GM18498 (cell line): ENCODE data around the gene OSBPL5.

Experiments
- ATAC-seq: cut with Tn5 transposase; IDR thresholded peaks from one replicate; pipeline ENCODE4 v1.9.1; 2021; ENCODE audit warnings: mild to moderate bottlenecking, moderate library complexity; ENCODE audit not compliant: unreplicated experiment

OSBPL5 gene

GRCh38 chr11:3137486-3138177 is 27.5 kb downstream of the OSBPL5 start:
- ATAC-seq: no peak

DNA sequence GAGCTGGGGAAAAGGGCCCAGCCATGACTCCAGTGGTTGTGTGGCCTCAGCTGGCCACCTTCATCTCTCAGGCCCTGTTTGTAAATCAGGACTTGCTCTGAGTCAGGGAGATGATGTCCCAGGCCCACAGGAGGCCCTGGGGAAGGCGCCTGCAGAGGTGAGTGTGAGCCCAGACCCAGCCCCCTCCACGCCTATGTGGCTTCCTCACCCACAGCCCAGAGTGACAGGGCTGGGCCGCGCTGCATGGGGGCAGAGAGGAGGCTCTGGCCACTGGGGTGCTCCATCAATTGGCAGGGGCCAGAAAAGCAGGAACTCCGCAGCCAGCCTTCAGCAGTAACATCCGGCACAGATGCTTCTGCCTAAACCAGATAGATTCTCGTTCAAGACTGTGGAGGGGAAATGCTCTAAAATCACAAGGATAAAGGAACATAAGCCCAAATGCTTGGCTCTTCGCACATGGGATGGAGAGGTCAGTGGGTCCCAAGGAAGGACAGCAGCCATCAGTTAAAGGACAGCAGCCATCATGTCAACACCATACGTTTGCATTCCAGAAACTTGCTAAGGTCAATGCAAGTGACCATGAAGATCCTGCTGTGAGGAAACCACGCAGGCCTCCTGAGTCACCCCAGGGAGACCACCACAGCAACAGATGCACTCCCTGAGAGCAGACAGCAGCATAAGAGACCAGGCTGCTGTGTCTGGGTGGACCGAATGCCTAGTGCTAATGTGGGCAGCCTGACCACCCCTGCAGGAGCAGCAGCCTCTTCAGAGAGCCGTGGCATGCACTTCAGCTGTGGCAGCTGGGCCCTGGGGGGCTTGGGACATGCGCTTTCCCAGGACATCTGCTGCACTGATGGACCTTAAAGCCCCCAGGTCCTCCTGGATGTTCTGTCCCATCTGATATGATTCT is 28.3 kb downstream of the OSBPL5 start:
- ATAC-seq: no peak

DNA sequence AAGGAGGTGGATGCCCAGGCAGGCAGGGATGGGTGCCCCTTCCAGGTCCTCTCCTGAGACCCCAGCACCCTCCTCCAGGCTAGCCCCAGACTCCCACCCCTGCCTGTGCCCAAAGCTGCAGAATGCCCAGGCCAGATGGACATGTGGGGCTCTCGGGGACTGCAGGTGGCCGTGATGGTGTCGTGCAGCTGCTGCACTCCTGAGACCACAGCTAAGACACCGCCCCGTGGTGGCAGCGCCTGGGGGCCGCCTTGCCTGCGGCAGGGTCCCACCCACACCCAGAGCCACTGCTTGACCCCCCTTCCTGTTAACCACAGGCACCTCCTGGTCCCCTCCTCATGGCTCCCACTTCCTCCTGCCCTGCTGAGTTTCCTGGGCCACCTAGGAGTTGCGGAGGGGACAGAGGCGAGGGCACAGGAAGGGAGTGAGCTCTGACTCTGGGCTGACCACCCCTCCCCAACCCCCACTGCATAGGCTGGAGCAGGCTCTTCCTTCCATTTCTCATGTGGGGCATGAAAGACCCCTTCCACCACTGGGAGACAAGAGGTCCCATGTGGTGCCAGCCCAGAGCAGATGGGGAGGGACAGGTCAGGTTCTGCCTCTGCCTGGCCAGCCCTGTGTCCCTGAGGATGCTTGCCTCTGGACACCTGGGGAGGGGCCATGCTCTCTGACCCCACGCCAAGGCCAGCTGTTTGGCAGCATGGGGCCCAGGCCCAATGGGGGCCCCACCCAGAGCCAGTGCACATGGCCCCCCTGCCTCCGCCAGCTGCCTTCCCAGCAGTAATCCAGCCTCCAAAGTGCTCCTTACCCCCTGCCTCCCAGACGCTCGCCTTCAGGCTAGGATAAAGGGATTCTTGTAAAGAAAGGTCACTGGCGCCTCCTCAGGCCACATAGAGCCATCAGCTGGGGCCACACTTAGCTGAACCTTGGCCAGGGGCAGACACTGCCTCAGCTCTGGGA is 29.3 kb downstream of the OSBPL5 start:
- no peak for ATAC-seq

- no peak for ATAC-seq
Observed at GRCh38 chr11:3134651-3135480, 30.2 kb downstream of the OSBPL5 start.

DNA sequence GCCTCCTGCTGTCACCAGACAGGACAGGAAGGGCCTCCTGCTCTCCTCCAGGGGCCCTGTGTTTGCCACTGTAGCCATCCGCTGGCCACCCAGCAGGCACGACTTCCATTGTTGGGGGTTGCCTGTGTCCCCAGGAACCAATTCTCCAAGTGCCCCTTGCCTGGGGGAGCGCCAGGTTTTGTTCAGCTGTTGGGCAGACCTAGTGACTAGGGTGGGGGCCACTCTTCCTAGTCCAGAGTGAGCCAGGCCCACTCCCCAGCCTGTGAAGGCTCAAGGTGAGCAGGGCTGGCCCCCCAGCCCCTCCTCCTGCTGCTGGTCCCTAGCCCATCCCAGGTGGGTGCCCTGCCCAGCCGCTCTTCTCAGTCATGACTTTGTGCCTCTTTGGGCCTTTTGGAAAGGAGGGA is 30.9 kb downstream of the OSBPL5 start:
- no peak for ATAC-seq

- no peak for ATAC-seq
Observed at GRCh38 chr11:3133261-3134217, 31.6 kb downstream of the OSBPL5 start.

- ATAC-seq: no peak
Observed at GRCh38 chr11:3132831-3133260, 32.3 kb downstream of the OSBPL5 start.

GRCh38 chr11:3132271-3132781 is 32.8 kb downstream of the OSBPL5 start:
- no peak for ATAC-seq

DNA sequence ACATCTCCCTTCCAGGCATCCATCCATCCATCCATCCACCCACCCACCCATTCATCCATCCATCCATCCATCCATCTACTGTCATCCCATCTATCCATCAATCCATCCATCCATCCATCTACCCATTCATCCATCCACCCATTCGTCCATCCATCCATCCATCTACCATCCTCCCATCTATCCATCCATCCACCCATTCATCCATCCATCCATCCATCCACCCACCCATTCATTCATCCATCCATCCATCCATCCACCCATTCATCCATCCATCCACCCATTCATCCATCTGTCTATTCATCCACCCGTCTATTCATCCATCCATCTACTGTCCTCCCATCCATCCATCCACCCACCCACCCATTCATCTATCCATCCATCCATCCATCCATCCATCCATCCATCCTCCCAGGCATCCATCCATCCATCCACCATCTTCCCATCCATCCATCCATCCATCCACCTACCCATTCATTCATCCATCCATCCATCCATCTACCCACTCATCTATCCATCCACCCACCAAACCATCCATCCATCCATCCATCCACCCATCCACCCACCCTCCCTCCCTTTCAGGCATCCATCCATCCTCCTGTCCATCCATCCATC is 33.7 kb downstream of the OSBPL5 start:
- no peak for ATAC-seq

- ATAC-seq: no peak
Observed at GRCh38 chr11:3130269-3131071, 34.6 kb downstream of the OSBPL5 start.

- ATAC-seq: no peak
Observed at GRCh38 chr11:3129591-3130268, 35.4 kb downstream of the OSBPL5 start.

DNA sequence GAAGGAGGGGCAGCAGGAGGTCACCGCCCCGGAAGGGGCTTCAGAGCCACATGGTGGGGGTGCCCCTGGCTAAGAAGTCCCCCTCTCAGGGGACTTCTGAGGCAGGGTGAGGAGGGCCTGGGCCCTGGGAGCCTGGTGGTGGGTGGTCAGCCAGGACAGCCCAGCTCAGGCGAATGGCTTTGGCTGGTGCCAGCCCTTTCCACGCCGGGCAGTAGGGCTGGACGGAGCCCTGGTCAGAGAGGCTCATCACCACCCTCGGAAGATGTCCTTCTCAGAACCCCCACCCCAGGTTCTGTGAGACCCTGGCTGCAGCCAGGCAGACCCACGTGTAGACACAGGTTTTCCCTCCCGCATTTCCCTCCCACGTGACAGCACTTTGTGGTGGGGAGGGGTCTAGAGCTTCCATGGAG is 35.9 kb downstream of the OSBPL5 start:
- no peak for ATAC-seq

DNA sequence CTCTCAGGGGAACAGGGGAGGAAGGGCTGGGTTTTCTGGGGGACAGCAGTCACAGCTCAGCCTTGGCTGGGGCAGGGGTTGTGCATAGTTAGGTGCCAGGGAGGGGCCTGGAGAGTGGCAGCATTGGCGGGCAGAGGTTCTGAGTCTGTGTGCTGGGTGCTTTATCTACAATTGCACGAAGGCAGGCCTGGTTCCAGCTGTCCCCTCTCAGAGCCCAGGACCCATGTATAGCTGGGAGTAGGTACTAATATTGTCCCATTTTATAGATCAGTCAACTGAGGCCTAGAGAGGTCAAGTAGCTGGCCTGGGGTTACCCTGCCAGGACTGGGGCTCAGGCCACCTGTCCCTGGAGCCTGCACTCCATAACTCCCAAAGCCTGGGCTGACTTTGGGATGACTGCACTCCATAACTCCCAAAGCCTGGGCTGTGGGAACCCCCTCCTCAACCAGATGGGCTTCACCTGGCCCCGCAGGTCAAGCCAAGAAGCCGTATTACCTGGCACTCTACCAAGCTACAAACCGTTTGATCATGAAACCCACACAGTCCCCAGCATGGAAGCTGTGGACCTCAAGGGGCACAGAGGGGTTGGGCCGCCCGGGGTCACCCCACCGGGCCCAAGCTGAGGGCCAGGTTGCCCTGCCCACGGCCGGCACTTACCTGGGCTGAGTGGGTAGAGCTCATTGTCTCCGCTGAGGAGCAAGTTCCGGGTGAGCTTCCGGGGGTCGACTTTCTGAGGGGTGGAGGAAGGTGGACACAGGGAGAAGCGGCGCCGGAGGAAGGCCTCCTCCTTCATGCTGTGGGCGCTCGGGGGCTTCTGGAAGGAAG is 36.5 kb downstream of the OSBPL5 start:
- no peak for ATAC-seq

DNA sequence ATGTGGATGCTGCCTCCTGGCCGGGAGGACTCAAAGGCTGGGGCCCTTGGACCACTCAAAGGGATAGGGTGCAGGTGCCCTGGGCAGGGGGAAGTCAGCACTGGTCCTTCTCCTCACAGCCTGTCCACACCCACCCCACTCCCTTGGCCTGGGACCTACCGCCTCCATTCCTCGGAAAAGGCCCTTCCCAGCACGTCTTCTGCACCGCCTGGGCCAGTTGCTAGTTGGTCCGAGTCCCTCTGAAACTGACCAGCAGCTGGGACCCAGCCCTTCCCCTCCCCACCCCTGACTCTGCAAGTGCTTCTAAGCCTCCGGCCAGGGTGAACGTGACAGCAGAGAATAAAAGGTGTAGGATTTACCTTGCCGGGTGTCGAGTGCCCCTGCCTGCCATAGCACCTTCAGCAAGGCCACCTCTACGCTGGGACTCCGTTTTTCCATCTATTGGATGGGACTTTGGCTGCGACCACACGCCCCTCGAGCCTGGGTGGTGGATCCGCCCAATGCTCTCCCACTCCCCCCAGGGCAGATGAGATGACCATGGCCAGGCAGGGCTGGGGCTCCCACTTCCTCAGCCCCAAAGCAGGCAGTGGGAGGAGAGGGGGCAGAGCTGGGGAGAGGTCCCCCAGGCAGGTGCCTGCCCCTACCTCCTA is 37.3 kb downstream of the OSBPL5 start:
- no peak for ATAC-seq

DNA sequence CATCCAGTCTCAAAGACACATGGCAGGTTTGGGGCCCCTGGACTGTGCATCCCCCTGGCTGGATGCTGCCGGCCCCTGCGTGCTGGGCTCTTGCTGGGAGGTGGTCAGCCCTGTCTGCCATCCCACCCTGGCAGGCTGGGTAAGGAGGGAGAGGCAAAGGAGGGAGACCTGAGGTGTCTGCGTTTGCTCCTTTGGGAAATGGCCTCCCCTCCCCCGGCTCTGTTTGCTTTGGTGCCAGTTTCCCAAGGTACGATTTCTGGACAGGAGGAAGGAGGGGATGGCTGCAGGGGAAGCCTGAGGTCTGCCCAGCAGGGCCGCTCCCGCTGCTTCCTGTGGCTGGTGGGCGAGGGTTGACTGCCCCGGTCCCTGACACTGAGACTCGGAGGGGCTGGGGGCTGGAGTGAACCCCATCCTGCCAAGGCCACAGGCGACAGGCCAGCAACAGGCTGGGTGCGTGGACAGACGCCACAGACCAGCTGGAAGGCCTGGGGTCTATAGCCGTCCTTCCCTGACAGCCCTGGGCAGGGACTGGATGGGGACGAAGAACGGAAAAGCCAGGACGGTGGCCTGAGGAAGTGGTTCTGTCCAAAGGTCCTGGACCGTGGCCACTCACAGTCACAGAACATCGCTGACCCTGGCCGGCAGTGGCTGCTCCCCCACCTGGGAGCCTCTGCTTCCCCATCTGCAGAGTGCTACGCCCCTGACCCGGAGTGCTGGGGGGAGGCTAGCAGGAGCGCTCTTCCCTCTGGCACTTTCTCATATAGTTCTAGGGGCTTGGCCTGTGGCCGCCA is 38.0 kb downstream of the OSBPL5 start:
- no peak for ATAC-seq
